Body of pancreas (tissue), 4 donors: ENCODE results near the gene ARFGAP2. TPM values are rescaled to one million over a fixed set of nuclear protein-coding genes. Genes with fewer than 3 reads are reported as not detected.

Experiments
- ATAC-seq: fragments of 150-250 bp; one replicate; pipeline ENCODE4 v1.9.1; 2016
- DNase-seq, 4 donors: peaks; one replicate each; pipeline ENCODE4 v3.0.0-alpha.2; 2019
- H3K27ac ChIP-seq, 4 donors: fragments of 200-600 bp; sonication (generic); 1 replicate in 3 of 4; 2 replicates in 1 of 4; pipeline versions ENCODE4 v1.5.1 to v1.6.1; 2016 to 2019; ENCODE audit warnings: mild to moderate bottlenecking in 1 of 4, mixed read lengths in 1 of 4, moderate library complexity in 1 of 4
- H3K27me3 ChIP-seq, 2 donors: fragments of 200-600 bp; sonication (generic); one replicate each; pipeline ENCODE4 v1.6.0; 2016; ENCODE audit warnings: mild to moderate bottlenecking in 1 of 2
- H3K36me3 ChIP-seq, 2 donors: fragments of 200-600 bp; sonication (generic); replicated peaks in 1 of 2; 2 replicates each; pipeline ENCODE4 v1.5.1; 2016; ENCODE audit warnings: low read depth in 2 of 2; ENCODE audit not compliant: insufficient read depth in 1 of 2
- H3K4me1 ChIP-seq: fragments of 200-600 bp; sonication (generic); one replicate; pipeline ENCODE4 v1.6.0; 2016
- H3K4me3 ChIP-seq, 2 donors: fragments of 200-600 bp; sonication (generic); 1 replicate in 1 of 2; 2 replicates in 1 of 2; pipeline ENCODE4 v1.5.1; 2016 to 2019
- H3K9me3 ChIP-seq, 3 donors: fragments of 200-600 bp; sonication (generic); 1 replicate in 2 of 3; 2 replicates in 1 of 3; pipeline ENCODE4 v1.5.1; 2016
- CTCF ChIP-seq, 7 experiments: fragments of 450-650 bp in 4 of 7; fragments of 200-600 bp in 3 of 7; sonication (generic) in 3 of 7; IDR thresholded peaks; one replicate each; pipeline ENCODE4 v1.5.1; 2016 to 2019; ENCODE audit warnings: antibody characterized with exemption in 7 of 7
- POLR2A ChIP-seq, 3 donors: fragments of 450-650 bp; IDR thresholded peaks; one replicate each; pipeline ENCODE4 v1.6.1; 2016; ENCODE audit warnings: antibody characterized with exemption in 3 of 3, mild to moderate bottlenecking in 2 of 3
- WGBS, 2 donors: methylation state at CpG; one replicate each; pipeline ENCODE4 v1.1.5; 2017; 5-methylcytosine and 5-hydroxymethylcytosine counted together
- intact Hi-C: fragments of 100-400 bp; cut with DNase I; formaldehyde crosslinking; loops from one replicate; pipeline ENCODE4 v1.15.1; 2023
- total RNA-seq, 2 donors: library from RNA; depleted of rRNA; stranded (reverse); fragments of >200 nt; gene quantifications; one replicate each; pipeline ENCODE4 v1.1.0, GENCODE V29; 2016

Gene ARFGAP2
- total RNA-seq, 2 donors from 2014 or later = 143 to 212 TPM

DNA sequence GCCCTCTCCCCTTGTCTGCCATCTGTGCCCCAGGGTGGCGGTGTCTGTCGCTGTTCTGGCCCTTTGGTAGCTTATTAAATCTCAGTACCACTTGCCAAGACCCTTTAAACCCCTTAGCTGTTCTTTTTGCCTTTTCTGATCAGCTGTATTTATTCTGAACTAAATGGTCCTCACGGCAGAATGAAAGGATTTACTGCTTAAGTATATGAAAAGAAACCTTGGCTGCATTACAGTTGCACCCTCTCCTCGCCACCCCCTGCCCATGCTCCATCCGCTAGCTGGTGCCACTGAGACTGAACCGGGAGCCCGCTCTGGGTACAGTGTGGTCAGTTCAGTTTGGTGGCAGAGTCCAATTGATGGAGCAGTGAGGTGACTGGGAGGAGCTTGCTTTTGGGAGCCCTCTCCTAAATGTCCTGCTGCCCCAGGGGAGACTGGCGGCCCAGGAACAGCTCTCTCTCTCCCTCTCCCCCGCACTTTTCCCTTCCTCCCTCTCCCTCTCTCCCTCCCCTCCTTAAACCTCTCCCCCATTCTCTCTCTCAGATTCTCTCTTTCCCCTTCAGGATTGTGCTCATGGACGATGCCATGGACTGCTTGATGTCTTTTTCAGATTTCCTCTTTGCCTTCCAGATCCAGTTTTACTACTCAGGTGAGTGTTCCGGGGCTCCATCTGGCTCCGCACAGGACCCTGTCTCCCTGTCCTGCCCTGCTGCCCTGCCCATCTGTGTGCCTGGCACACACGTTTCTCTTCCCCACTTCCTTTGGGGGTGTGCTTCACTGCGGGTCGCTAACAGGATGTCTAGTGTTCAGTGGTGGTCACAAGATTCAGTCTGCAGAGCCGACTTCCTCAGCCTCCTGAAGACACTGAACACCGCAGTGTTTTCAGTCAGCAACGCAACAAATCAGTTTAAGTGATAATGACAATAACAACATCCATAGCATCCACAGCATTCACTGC, 21.8 kb downstream of the ARFGAP2 start:
- 70 to 79% methylated on average over 18 of the region's 18 CpGs for WGBS, 2 donors
- Histone ChIP-seq H3K27me3 (no peaks in the 10 kb centered on the region), H3K9me3 (no peaks in the 10 kb centered on the region), H3K36me3 (no peaks in the 10 kb centered on the region), H3K27ac (no peak overlapping the region), H3K4me3 (no peak overlapping the region), H3K4me1 (peaks cover 28% of the 10 kb centered on the region)
- ATAC-seq = no peak
- intact Hi-C loops = loop anchor here (2.0 kb wide), 1 partner anchor 266 kb away; no protein-coding TSS in a partner anchor
- TF ChIP-seq POLR2A (IDR thresholded peaks at IDR 0.05) (no peak), CTCF (IDR thresholded peaks at IDR 0.05) (no peak)
- DNase-seq = no peak

DNA sequence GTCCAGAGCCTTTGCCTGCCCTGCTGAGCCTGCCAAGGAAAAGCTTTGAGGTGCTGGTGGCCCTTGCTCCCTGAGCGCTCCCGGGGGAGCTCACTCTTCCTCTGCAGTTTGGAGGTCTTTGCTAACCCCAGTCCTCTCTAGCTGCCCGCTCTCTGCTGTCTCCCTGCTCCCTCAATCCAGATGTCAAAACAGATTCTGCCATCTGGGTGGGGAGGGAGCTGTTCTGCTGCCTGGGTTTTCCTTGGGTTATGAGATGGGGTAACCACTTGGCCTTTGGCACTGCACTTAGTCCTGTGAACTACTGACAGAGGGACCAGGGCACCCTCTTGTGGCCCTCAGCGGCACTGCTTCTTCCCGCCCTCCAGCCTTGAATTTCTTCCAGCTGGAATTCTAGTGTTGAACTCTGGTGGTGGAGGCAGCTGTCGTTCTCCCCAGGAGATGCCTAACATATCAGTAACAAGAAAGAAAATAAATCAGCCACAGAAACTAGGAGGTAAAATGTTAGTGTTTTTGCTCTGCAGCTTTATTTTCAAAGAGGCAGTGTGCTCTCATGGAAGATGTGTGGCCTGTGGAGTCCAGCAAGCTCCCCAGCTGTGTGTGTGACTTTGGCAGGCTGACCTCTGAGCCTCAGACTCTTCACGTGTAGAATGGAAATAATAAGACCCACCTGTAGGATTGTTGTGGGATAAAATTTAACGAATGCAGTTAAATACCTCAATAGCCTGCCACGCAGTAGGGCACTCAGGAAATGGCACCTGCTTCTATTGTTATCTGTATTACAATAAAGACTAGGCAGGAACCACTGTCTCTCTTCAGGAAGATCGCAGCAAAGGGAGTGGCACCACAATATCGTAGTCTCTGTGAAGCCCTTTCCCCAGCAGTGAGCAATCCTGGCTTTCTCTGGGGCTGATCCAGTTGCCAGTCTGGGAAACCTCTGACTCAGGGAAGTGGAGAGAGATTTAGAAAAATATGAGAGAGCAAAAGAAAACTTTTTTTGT, 23.4 kb downstream of the ARFGAP2 start:
- H3K4me3 ChIP-seq = no peak overlapping the region
- ATAC-seq (peak; percentile 83), DNase-seq (peak; percentile 89 to 92 (median 92))
- H3K27me3 ChIP-seq = no peaks in the 10 kb centered on the region
- no peaks in the 10 kb centered on the region for H3K9me3 ChIP-seq
- H3K27ac ChIP-seq = peak overlapping the region; percentile 39 to 73 (median 61)
- 35 to 36% methylated on average over 9 to 11 of the region's 11 CpGs for WGBS, 2 donors
- no peak for TF ChIP-seq POLR2A (IDR thresholded peaks at IDR 0.05)
- TF ChIP-seq CTCF (IDR thresholded peaks at IDR 0.05) = peak; percentile 93 to 99 (median 98)
- H3K36me3 ChIP-seq = no peaks in the 10 kb centered on the region
- intact Hi-C loops = no loop called here
- H3K4me1 ChIP-seq = peaks cover 40% of the 10 kb centered on the region

- H3K9me3 ChIP-seq = no peaks in the 10 kb centered on the region
- H3K27me3 ChIP-seq = no peaks in the 10 kb centered on the region
- peaks cover 43% of the 10 kb centered on the region for H3K4me1 ChIP-seq
- no peak for ATAC-seq
- 83 to 88% methylated on average over 16 of the region's 16 CpGs for WGBS, 2 donors
- no peaks in the 10 kb centered on the region for H3K36me3 ChIP-seq
- no peak for DNase-seq
- intact Hi-C loops = no loop called here
- peak overlapping the region in 3 of 4 donors; percentile 15 to 39 (median 24) for H3K27ac ChIP-seq
- H3K4me3 ChIP-seq = no peak overlapping the region
- TF ChIP-seq POLR2A (IDR thresholded peaks at IDR 0.05) (no peak), CTCF (IDR thresholded peaks at IDR 0.05) (no peak)
Measured at GRCh38 chr11:47152126-47152952, 24.3 kb downstream of the ARFGAP2 start.

GRCh38 chr11:47149782-47150181, 26.9 kb downstream of the ARFGAP2 start:
- Histone ChIP-seq H3K9me3 (no peaks in the 10 kb centered on the region), H3K27me3 (no peaks in the 10 kb centered on the region), H3K36me3 (no peaks in the 10 kb centered on the region), H3K4me1 (peaks cover 43% of the 10 kb centered on the region), H3K27ac (peak overlapping the region; percentile 70 to 83 (median 77)), H3K4me3 (no peak overlapping the region)
- ATAC-seq (no peak), DNase-seq (no peak)
- 44 to 54% methylated on average over 2 of the region's 2 CpGs for WGBS, 2 donors
- intact Hi-C loops = no loop called here
- TF ChIP-seq CTCF (IDR thresholded peaks at IDR 0.05) (no peak), POLR2A (IDR thresholded peaks at IDR 0.05) (no peak)
